Caco-2 (cell line): ENCODE measurements around the gene CTNNA2. TPM values are rescaled to one million over a fixed set of nuclear protein-coding genes. Genes with fewer than 3 reads are reported as not detected.

Source experiments
- BruUV-seq: library from RNA; stranded (reverse); fragments of 400-500 nt; replicated peaks from 2 replicates; lab custom pipeline; 2021; lab: Mats Ljungman, UMichigan
- CTCF ChIA-PET: fragments of 300-600 bp; sonication (Branson Sonifier 250); formaldehyde crosslinking; loops from one replicate; lab custom pipeline; 2022; ENCODE audit warnings: antibody characterized with exemption; lab: Charles Lee
- POLR2A ChIA-PET: fragments of 300-600 bp; sonication (Branson Sonifier 250); formaldehyde crosslinking; loops from one replicate; lab custom pipeline; 2022; ENCODE audit warnings: antibody characterized with exemption; lab: Charles Lee
- DNase-seq, 2 experiments: peaks; one replicate each; pipeline versions ENCODE4 v3.0.0 to v3.0.0-alpha.2; 2020 to 2022
- H3K27me3 ChIP-seq: replicated peaks from 2 replicates; pipeline ENCODE4 v1.6.0; 2011; ENCODE audit warnings: low read length; ENCODE audit not compliant: control insufficient read depth, insufficient read depth
- H3K36me3 ChIP-seq: 2 replicates; pipeline ENCODE4 v1.5.1; 2011; ENCODE audit warnings: low read length; ENCODE audit not compliant: control insufficient read depth, insufficient read depth
- H3K4me1 ChIP-seq: fragments of 250-450 bp; sonication (Bioruptor Pico); 2 replicates; pipeline ENCODE4 v1.5.1; 2020; ENCODE audit warnings: mild to moderate bottlenecking
- H3K4me3 ChIP-seq: 2 replicates; pipeline ENCODE4 v1.5.1; 2011; ENCODE audit warnings: low read depth, mild to moderate bottlenecking, control low read depth, low read length
- H3K9me3 ChIP-seq: fragments of 250-450 bp; sonication (Bioruptor Pico); 2 replicates; pipeline ENCODE4 v1.5.1; 2020; ENCODE audit warnings: mild to moderate bottlenecking, moderate library complexity
- H3K27ac Mint-ChIP-seq: one replicate; pipeline ENCODE4 v1.8.0; 2022; ENCODE audit warnings: mixed read lengths; ENCODE audit not compliant: unreplicated experiment
- H3K27me3 Mint-ChIP-seq: one replicate; pipeline ENCODE4 v1.8.0; 2022; ENCODE audit warnings: mixed read lengths; ENCODE audit not compliant: insufficient read depth, unreplicated experiment
- H3K36me3 Mint-ChIP-seq: one replicate; pipeline ENCODE4 v1.8.0; 2022; ENCODE audit warnings: mild to moderate bottlenecking, mixed read lengths; ENCODE audit not compliant: insufficient read depth, unreplicated experiment
- H3K4me1 Mint-ChIP-seq: one replicate; pipeline ENCODE4 v1.8.0; 2022; ENCODE audit warnings: low read depth, mixed read lengths; ENCODE audit not compliant: unreplicated experiment
- H3K4me3 Mint-ChIP-seq: one replicate; pipeline ENCODE4 v1.8.0; 2022; ENCODE audit warnings: mild to moderate bottlenecking, moderate library complexity, mixed read lengths; ENCODE audit not compliant: unreplicated experiment
- H3K9me3 Mint-ChIP-seq: one replicate; pipeline ENCODE4 v1.8.0; 2022; ENCODE audit warnings: mixed read lengths; ENCODE audit not compliant: unreplicated experiment
- CTCF ChIP-seq, 2 experiments: fragments of 200-600 bp in 1 of 2; IDR thresholded peaks; 1 replicate in 1 of 2; 2 replicates in 1 of 2; pipeline versions ENCODE4 v1.5.1 to v1.8.0; 2011 to 2022; ENCODE audit warnings: antibody characterized with exemption in 1 of 2, control low read depth in 1 of 2, inconsistent platforms in 1 of 2, low read depth in 1 of 2, low read length in 1 of 2, mild to moderate bottlenecking in 1 of 2, moderate library complexity in 1 of 2; ENCODE audit not compliant: insufficient read depth in 1 of 2, severe bottlenecking in 1 of 2, unreplicated experiment in 1 of 2
- intact Hi-C: fragments of 100-400 bp; cut with micrococcal nuclease; formaldehyde crosslinking; loops from one replicate; pipeline ENCODE4 v1.10.0; 2022; ENCODE audit not compliant: unreplicated experiment
- total RNA-seq: library from RNA; stranded (reverse); gene quantifications from 2 replicates; pipeline ENCODE4 v1.2.3, GENCODE V29; 2022

CTNNA2 gene
- total RNA-seq, 1 experiment from 2014 or later, result not detected

GRCh38 chr2:80300954-80301353, 788.1 kb downstream of the CTNNA2 start:
- no peaks in the 10 kb centered on the region for H3K9me3 ChIP-seq
- Mint-ChIP-seq H3K4me3 (no peak overlapping the region), H3K27ac (no peak overlapping the region), H3K4me1 (no peaks in the 10 kb centered on the region), H3K9me3 (no peaks in the 10 kb centered on the region), H3K27me3 (peaks cover 34% of the 10 kb centered on the region), H3K36me3 (no peaks in the 10 kb centered on the region)
- POLR2A ChIA-PET, result no interaction called here
- no peak overlapping the region for H3K4me3 ChIP-seq
- BruUV-seq, result no TSS peak
- H3K27me3 ChIP-seq, result peaks cover 2% of the 10 kb centered on the region
- TF ChIP-seq CTCF (IDR thresholded peaks at IDR 0.05; ENCODE audit: insufficient read depth in 1 of 2, low read depth in 1 of 2, low read length in 1 of 2, severe bottlenecking in 1 of 2, unreplicated experiment in 1 of 2), result no peak
- H3K4me1 ChIP-seq, result no peaks in the 10 kb centered on the region
- DNase-seq, result no peak
- intact Hi-C loops, result loop anchor here (10.0 kb wide), 1 partner anchor 226 kb away; no protein-coding TSS in a partner anchor
- CTCF ChIA-PET, result no interaction called here
- no peaks in the 10 kb centered on the region; the same call in 1 of the 2 replicates for H3K36me3 ChIP-seq

DNA sequence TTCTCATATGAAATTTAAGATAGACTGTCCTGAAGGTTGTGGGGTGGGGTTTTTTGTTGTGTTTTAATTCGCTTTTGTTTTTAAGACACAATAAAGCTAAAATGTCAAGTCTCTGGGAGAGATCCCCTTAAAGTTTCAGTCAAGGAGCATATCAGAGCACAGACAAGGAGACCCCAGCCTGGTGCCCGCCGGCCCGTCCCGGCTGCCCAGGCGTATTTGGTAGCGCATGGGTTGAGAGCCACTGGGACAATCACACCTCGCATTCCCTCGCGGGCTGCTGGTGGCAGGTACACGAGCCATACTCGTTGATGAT, 789.1 kb downstream of the CTNNA2 start:
- TF ChIP-seq CTCF (IDR thresholded peaks at IDR 0.05; ENCODE audit: insufficient read depth in 1 of 2, low read depth in 1 of 2, low read length in 1 of 2, severe bottlenecking in 1 of 2, unreplicated experiment in 1 of 2), result no peak
- Mint-ChIP-seq H3K4me3 (no peak overlapping the region), H3K4me1 (no peaks in the 10 kb centered on the region), H3K36me3 (no peaks in the 10 kb centered on the region), H3K27me3 (peaks cover 34% of the 10 kb centered on the region), H3K27ac (no peak overlapping the region), H3K9me3 (no peaks in the 10 kb centered on the region)
- DNase-seq, result no peak
- no peaks in the 10 kb centered on the region for H3K4me1 ChIP-seq
- BruUV-seq, result no TSS peak
- no peaks in the 10 kb centered on the region for H3K9me3 ChIP-seq
- H3K27me3 ChIP-seq, result peaks cover 2% of the 10 kb centered on the region
- no peaks in the 10 kb centered on the region; the same call in 1 of the 2 replicates for H3K36me3 ChIP-seq
- POLR2A ChIA-PET, result no interaction called here
- intact Hi-C loops, result loop anchor here (10.0 kb wide), 1 partner anchor 227 kb away; no protein-coding TSS in a partner anchor
- H3K4me3 ChIP-seq, result no peak overlapping the region
- CTCF ChIA-PET, result no interaction called here

GRCh38 chr2:80302314-80303005, 789.6 kb downstream of the CTNNA2 start:
- CTCF ChIA-PET, result no interaction called here
- Histone ChIP-seq H3K36me3 (no peaks in the 10 kb centered on the region; the same call in 1 of the 2 replicates), H3K4me3 (no peak overlapping the region), H3K4me1 (no peaks in the 10 kb centered on the region), H3K9me3 (no peaks in the 10 kb centered on the region), H3K27me3 (peaks cover 2% of the 10 kb centered on the region)
- no peak for TF ChIP-seq CTCF (IDR thresholded peaks at IDR 0.05; ENCODE audit: insufficient read depth in 1 of 2, low read depth in 1 of 2, low read length in 1 of 2, severe bottlenecking in 1 of 2, unreplicated experiment in 1 of 2)
- peaks cover 34% of the 10 kb centered on the region for H3K27me3 Mint-ChIP-seq
- H3K27ac Mint-ChIP-seq, result no peak overlapping the region
- POLR2A ChIA-PET, result no interaction called here
- H3K36me3 Mint-ChIP-seq, result no peaks in the 10 kb centered on the region
- no TSS peak for BruUV-seq
- no peaks in the 10 kb centered on the region for H3K4me1 Mint-ChIP-seq
- DNase-seq, result no peak
- H3K9me3 Mint-ChIP-seq, result no peaks in the 10 kb centered on the region
- intact Hi-C loops, result loop anchor here (10.0 kb wide), 1 partner anchor 228 kb away; no protein-coding TSS in a partner anchor
- H3K4me3 Mint-ChIP-seq, result no peak overlapping the region
